Measurements from ENCODE around the gene RASA3.

Gene RASA3

DNA sequence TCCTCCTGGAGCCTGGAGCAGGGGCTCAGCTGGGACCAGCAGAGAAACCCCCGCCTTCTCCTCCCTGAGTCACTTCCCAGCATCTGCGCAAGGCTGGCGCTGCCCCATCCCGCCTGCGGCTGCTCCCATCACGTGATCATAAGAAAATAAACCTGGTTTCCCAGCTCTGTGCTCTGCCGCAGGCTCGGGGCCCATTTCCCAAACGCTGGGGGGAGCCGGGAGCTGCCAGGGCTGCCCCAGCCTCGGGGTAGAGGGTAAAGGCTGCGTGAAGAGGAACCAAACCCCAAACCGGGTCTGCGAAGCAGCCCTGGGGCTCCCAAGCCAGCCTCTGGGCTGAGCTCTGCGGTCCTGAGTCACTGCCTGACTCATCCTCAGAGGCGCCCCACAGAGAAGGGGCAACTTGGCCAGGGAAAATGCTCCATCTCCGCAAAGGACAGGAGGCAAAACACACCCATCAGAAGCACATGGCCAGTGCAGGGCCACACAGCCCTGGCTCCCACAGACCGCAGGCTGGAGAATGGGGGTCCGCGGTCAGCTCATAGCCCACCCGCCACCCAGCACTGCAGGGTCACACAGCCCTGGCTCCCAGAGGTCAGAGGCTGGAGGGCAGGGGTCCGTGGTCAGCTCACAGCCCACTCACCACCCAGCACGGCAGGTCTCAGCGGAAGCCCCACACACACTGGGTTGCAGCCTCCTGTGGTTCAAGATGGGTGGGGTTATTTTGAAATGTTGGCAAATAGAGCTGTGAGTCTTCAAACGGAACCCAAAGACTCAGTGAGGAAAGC lies 67.1 kb downstream of the RASA3 start:
- peak; percentile 81 to 82 for DNase-seq

DNA sequence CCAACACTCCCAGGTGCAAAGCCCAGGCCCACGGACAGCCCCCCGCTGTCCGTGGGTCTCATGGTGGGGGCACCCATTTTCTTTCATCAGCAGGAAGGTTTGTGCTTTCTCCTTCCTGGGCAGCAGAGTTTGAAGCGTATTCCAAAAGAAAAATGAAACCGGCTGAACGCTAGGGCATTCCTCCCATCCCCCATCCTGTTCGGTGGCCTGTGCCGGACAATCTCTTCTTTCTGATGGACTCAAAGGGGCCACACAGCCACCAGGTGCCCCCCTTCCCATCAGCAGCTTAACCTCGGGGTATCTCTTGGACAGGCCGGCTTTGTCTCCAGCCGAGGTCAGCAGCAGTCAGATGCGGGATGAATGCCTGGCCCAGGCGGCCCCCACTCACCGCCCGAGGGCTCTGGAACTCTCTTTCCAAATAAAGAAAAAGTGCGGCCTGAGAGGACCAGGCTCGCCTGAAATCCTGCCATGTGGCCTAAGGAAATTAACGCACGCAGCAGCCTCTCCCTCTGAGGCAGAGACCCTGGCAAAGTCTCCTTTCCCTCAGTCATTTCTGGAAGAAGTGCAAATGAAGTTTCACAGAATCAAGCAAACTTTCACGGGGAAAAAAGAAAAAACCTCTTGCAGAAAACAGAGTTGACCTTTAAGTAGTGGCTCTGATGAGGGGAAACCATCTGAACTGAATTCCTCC lies 67.8 kb downstream of the RASA3 start:
- peak in 1 of 2 donors; percentile 26 for DNase-seq

DNA sequence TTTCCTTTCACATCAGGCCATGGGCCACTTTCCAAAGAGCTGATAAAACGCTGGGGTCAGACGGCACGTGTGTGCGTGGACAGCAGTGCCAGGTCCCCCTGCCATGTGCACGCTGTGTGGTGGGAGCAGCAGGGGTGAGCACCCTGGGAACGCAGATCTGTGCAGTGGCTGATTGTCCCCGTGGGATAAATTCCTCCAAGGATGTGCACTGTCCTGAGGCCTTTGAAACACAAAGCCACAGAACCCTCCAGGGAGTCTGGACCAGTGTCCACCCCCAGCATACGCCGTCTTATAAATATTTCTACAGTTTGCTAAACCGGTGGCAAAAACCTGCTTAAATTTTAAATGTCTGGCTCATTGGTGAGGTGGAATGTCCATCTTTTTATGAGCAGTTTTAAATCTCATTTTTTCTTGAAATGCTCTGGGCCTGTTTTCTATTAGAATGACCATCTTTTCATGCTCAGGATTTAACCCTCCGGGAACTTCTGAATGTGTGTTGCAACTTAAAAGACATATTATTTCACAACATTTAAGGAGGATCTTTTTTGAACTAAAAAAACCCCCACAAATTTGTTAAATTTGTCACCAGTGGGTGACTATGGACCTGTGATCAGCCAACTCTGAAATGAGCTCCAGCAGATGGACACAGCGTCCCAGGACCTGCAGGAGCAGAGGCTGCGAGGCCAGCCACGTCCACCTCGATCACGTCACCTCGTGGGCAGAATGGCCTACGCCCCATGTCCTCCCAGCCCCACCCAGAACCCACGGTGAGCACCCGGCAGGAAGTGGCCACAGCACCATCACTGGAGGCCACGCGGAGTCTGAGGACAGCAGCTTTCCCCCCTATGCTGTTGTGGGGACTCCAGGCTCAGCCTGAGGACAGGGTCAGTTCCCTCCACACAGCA lies 68.6 kb downstream of the RASA3 start:
- peak in 1 of 2 donors; percentile 61 for DNase-seq

DNA sequence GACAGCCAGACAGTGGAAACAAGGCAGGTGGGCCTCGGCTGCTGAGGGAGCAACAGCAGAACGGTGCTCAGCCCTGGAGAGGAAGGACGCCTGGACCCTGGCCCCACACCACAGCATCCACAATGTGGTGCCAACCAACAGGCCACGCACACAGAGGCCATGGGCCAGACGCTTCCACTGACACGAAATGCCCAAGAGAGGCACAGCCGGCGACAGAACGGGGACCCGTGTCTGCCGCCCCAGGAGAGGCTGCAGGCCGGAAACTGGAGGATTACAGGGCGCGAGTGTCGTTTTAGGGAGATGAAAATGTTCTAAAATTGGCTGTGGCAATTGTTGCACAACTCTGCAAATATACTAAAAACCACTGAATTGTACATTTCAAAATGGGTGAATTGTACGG lies 69.7 kb downstream of the RASA3 start:
- no peak for DNase-seq

DNA sequence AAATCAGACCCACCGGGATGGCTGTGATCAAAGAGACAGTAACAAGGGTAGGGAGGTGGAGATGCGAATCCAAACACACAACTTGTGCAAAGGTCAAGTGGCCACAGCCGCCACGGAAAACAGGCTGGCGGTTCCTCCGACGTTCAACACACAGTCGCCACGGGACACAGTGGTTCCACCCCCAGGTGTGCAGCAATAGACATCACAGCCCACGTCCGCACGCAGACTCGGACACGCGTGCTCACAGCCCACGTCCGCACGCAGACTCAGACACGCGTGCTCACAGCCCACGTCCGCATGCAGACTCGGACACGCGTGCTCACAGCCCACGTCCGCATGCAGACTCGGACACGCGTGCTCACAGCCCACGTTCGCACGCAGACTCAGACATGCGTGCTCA lies 70.1 kb downstream of the RASA3 start:
- DNase-seq: no peak

DNA sequence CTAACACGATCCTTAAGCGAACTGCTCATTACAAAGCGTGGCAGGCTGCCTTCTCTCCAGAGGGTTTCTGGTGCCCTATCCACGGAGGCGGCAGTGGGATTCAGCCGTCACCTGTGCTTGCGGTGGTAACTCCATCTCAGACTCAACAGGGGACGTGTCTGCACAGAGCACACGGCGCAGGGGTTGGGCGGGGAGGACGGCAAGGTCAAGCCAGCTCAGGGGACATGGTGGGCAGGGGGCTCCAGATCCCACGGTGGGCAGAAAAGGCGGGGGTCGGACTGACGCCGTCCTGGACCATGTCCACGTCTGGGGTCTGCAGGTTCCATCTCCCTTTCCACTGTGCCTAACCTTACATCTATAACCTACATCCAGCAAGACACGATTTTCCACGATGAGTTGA lies 70.7 kb downstream of the RASA3 start:
- DNase-seq: no peak

DNA sequence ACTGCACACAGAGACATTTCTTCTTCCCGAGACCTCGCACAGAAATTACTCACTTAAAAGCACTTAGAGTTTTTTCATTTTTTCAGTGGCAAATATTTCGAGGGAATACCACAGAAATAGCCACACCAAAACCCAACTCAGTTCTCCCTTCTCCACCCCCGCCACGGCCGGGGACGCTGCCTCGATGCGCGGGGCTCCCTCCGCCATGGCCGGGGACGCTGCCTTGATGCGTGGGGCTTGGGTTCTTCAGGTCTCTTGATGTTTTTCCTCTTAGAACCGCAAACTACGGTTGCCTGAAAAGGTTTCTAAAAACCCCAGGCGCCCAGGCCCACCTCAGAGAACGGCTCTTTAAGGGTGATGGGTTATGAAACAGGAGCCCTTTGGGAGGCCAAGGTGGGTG lies 71.4 kb downstream of the RASA3 start:
- no peak for DNase-seq

DNA sequence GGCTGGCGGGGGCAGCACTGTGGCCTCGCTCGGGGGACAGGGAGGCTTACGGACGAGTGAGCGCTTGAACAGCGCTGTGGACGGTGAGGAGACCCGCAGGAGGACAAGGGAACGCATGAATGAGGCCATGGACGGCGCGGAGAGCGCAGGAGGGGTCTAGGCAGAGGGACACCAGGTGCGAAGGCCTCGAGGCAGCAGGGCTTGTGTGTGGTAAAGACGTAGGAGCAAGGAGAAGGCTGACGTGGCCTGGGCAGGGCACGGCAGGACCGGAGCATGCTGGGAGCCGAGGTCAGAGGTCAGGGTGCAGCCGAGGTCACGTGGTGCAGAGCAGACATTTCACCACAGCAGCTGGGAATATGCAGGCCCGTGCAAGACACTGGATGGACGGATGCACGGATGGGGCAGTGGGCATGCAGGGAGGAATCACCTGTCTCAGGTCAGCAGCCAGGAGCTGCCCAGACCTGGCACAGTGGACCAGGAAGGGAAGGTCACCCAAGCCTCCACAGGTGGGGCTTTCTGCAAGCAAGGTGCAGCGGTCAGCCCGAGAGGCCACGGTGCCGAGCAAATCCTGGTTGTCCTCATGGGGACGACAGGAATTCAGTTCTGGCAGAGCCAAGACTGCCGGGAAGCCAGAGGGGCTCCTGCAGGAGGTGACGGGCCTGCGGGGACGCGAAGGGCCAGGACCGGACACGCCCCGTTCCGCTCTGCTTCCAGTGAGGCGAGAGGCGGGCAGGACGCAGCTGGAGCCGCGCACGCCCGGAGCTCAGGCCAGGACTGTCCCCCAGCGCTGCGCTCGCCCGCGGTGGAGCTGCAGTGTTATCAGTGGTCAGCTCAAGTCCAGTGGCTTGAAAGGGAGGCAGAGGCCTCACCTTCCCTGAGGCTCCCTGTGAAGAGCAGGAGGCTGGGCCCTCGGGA lies 72.2 kb downstream of the RASA3 start:
- no peak for DNase-seq

DNA sequence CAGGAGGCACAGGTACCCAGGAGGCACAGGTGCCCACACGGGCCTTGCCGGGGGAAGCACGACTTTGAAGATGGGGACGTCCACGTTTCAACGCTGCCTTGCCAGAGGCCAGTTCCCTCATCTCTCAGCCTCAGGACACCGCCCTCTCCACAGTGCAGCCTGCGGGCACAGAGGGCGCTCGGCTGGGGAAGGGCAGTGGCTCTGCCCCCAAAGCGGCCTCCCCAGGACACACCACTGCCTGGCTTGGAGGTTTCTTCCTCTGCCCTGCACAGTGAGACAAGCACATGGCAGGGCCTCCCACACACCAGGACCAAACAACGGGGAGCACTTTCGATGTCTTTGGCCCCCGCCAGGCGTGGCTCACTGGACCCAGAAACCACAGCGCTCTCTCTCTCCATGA lies 73.0 kb downstream of the RASA3 start:
- no peak for DNase-seq

DNA sequence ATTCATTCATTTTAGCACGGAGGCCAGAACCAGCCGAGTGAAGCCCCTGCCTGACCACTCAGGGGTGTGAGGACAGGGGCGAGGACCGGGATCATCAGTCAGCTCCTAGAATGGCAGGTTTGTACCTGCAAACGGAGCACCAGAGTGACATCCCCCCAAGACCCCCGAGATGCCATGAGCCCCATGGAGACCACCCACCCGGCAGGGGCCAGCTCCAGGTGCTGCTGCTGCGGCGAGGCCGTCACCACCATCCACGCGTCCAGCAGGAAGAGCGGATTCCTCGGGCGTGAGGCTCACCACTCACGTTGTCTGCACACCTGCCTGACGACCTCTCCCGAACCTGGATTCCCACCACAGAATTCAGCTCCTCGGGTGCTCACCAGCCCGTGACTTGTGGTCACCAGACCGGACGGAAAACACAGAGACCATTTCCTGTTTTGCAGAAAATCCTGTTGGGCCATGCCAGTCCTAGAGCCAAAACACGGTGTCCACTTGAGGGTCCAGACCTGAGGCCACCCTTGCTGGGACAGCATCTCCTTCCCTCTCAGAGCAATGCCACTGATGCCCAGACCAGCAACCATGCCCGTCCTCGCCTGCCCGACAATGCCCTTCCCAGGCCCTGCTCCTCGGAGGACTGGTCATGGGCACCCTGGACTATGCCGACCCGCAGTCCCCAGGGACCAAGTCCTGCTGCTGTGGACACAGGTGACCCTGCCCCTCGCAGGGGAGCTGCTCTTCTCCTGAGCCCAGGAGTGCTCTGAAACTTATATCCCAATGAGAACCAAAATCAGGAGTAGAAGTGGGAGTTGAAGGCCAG lies 74.2 kb downstream of the RASA3 start:
- no peak for DNase-seq

DNA sequence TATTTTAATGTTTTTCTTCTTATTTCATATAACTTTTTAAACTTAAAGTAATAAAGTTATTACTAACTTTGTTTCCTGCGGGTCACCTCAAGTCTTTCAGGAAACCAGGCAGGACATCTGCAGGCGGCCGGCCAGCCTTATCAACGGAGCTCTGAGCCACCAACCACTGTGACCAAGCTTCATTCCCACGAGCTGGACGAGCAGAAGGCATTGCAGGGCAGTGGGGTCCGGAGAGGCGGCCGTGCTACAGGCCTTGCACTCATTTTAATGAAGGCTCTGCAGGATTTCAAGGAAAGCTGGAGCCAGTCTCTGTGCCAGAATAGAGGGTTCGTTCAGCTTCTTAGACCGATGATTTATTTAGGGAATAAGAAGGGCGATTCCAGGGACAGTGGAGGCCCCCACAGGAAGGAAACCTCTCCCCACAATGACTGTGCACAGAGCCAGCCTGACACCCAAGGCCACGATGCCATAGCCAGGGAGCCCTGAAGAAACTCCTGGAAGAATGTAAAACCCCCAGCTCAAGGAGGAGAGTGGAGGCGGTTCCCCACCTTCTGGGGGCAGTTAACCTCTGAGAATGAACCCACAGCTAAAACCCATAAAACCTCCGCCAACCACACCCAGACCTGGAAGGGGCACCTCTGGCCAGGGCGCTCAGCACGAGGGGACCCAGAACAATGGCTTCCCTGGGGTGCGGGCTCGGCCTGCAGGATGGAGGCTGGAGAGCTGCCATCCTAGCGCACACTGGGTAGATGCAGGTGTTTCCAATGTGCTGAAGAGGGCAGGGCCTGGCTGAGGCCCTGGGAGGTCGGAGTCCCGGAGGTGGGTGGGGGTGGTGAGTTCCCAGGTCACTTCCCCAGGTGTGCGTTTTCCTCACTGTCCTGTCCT lies 75.0 kb downstream of the RASA3 start:
- no peak for DNase-seq

DNA sequence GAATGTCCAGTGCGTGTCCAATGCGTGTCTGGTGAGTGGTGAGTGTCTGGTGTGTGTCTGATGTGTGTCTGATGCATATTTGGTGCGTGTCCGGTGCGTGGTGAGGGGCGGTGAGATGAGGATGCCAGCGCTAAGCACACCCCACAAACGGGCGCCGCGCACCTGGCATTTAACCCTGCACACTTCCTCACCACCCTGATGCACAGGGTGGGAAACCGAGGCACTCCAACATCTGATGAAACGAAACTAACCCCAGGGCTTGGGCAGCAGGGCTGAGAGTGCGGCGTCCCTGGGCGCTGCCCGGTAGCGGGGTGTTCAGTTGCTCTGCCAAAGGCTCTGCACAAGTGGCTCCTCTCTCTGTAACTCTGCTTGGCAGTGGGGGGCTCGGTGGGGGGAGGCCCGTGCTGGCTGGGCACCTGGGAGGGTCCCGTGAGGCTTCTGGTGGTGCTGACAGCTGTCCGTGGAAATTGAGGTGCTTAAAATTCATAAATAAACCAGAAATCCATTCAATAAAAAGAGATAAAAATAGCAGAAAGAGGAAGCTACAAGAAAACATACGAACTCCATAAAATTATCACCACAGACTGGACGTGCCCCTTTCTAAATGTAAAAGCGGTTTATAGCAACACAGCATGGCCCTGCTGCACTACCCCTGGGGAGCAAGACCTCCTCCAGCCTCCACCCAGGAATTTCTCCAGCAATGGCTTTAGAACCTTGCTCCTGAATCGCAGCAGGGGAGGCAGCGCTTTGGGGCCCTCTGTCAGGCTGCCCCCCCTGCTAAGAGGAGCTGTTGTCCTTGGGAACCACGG lies 76.0 kb downstream of the RASA3 start:
- no peak for DNase-seq

DNA sequence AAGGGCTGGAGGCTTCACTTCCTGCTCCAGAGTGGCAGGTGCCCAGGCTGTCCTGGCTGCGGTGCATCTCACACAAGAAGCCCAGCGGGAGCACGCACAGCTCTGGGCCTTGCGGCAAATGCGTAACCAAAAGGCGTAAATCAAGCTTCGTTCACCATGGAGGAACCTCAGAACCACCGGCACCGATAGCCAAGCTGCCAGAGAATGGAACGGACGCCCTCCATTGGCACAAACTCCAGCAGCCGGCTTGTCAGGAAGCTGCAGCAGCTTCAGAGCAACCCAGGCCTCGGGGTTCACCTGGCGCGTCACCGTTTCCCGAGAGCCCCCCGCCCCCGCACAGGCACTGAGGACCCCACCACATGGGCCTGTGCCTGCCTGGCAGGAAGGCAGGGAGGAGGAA lies 76.7 kb downstream of the RASA3 start:
- DNase-seq: no peak

DNA sequence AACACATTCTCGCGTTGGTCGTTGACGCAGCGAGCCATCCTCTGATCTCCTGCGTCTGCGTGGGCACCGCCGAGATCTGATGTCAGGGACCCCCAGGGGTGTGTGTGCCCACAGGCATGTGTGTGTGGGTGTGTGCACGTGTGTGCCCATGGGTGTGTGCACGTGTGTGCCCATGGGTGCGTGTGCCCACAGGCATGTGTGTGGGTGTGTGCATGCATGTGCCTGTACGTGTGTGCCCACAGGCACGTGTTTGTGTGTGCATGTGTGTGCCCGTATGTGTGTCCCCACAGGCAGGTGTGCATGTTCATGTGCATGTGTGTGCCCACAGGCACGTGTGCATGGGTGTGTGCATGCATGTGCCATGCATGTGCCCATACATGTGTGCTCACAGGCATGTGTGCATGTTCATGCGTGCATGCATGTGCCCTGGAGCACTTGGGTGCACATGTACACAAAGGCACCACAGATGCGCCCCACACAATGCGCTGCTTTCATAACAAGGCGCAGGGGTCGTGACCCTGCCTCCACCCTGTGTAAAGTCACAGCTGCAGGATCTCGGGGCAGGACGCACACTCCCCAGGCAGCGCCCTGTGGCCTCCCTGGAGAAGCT lies 77.5 kb downstream of the RASA3 start:
- no peak for DNase-seq

DNA sequence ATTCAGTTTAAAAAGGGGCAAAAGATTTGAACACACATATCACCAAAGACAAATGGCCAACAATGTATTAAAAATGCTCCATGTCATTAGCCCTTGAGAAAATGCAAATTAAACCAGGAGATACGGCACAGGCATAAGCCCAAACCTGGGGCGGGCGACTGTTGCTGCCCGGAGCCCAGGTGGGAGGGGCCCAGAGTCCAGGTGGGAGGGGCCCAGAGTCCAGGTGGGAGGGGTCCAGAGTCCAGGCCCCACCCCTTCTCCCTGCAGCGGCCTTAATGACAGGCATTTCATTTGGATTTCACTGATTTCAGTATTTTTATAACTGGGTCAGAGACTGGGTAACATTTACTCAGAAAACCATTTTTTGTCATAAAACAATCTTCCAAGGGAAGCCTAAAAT lies 78.2 kb downstream of the RASA3 start:
- DNase-seq: no peak

DNA sequence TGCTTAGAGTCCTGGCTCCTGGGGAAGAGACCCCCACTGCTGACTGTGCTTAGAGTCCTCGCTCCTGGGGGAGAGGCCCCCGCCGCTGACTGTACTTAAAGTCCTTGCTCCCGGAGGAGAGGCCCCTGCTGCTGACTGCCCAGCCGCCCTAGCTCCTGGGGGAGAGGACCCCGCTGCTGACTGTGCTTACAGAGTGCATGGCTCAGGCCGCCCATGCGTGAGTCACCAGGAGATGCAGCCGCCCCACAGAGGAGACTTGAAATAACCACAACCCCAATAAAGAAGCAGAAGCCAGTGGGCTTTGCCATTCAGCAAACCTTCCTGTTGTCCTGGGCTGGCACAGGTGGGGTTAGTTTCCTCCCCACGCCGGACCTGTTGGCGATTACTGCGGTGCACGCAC lies 79.4 kb downstream of the RASA3 start:
- no peak for DNase-seq

DNA sequence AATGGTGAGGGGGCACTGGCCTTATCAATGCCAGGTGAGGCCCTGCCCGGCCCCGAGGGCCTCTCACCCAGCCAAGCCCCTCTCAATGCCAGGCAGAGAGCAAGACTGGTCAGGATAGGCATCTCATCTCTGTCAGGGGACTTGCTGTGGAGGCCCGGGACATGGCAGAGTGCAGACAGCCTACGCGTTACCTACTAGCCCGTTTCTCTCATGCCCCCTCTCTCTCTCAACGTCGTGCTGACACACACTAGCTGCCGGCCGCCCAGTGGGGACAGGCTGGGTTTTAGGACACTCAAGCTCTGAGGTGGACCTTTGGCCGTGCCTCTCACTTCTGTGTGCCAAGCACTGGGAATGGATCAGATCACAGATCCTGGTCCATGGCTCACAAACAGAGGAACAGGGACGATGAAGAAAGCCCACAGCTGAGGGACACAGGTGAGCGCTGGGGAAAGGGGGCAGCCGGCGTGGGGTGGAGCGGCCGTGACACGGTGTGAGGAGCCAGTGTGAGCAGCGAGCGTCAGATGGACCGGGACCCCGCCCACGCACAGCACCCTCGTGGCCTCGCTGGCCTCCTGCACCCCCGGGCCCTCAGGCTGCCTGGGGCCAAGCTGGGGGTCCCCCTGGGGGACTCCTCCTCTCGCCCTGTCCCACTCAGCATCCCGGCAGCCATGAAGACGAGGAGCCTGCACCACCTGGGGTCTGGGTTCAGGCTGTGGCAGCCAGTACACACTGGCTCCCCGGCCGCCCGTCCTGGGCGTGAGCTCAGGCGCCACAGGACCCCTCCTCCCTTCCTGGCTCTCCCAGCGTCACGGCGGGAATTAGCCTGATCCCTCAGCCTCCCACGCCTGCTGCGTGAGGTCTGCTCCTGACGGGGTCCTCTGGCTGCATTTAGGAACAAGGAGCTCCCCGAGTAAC lies 81.6 kb downstream of the RASA3 start:
- DNase-seq: no peak

DNA sequence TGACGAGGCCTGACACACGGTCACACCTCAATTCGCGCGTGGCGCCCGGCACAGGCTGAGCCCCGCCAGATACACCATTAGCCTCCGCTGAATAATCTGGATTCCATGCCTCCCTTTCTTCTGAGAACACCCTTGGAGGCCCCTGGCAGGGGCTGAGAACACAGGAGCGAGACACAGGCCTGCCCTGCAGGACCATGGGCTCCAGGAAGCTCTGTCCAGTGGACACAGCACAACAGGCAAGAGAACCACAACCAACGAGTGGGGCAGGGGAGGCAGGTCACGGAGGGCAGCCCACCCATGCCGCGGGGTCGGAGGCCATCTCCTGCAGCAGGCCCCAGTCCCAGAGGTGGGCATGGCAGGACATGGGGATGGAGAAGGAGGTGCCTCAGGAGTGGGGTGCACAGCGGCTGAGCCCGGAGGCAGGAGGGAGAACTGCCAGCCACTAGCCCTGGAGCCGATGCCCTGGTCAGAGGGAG lies 82.8 kb downstream of the RASA3 start:
- no peak for DNase-seq

Data from stimulated activated CD4-positive, alpha-beta T cell treated with anti-CD3 and anti-CD28 coated beads, Interleukin-2, amount 100 ng/mL, for 24 hours (primary cell).